ENCODE results near the gene HECW1. TPM values are rescaled to one million over a fixed set of nuclear protein-coding genes. Genes with fewer than 3 reads are reported as not detected.

The HECW1 gene
- total RNA-seq, 2 experiments from 2014 or later, result not detected

- Mint-ChIP-seq H3K27ac (no peak overlapping the region), H3K4me1 (ENCODE audit: low read depth) (no peaks in the 10 kb centered on the region), H3K27me3 (peaks cover 1% of the 10 kb centered on the region), H3K9me3 (no peaks in the 10 kb centered on the region), H3K36me3 (ENCODE audit: low read depth) (no peaks in the 10 kb centered on the region), H3K4me3 (no peak overlapping the region)
- no peak for TF ChIP-seq CTCF (IDR thresholded peaks at IDR 0.05)
- DNase-seq, result no peak
- intact Hi-C loops (cut with micrococcal nuclease), result loop anchor here (5.0 kb wide), 1 partner anchor 143 kb away; no protein-coding TSS in a partner anchor
- POLR2A ChIA-PET, result no interaction called here
- CTCF ChIA-PET, result interaction anchor here (0.9 to 2.6 kb wide), 3 partner anchors 10 to 447 kb away, joined by 3 to 9 read pairs (median 3); no protein-coding TSS in a partner anchor
- no peak for ATAC-seq
Observed at GRCh38 chr7:43444711-43445578, 332.5 kb downstream of the HECW1 start.

- H3K4me3 Mint-ChIP-seq, result no peak overlapping the region
- ChIA-PET POLR2A (no interaction called here), CTCF (interaction anchor here (1.4 to 2.1 kb wide), 4 partner anchors 9 to 271 kb away, joined by 4 to 12 read pairs (median 4); no protein-coding TSS in a partner anchor)
- no peak overlapping the region for H3K27ac Mint-ChIP-seq
- H3K27me3 Mint-ChIP-seq, result peaks cover 1% of the 10 kb centered on the region
- no peaks in the 10 kb centered on the region for H3K4me1 Mint-ChIP-seq (ENCODE audit: low read depth)
- intact Hi-C loops (cut with micrococcal nuclease), result no loop called here
- ATAC-seq (no peak), DNase-seq (no peak)
- H3K9me3 Mint-ChIP-seq, result no peaks in the 10 kb centered on the region
- H3K36me3 Mint-ChIP-seq (ENCODE audit: low read depth), result no peaks in the 10 kb centered on the region
- no peak for TF ChIP-seq CTCF (IDR thresholded peaks at IDR 0.05)
Observed at GRCh38 chr7:43449577-43449976, 337.1 kb downstream of the HECW1 start.

- peaks cover 1% of the 10 kb centered on the region for H3K27me3 Mint-ChIP-seq
- ChIA-PET POLR2A (no interaction called here), CTCF (interaction anchor here (0.8 to 2.1 kb wide), 2 partner anchors 11 kb away, joined by 3 to 12 read pairs; no protein-coding TSS in a partner anchor)
- H3K4me1 Mint-ChIP-seq (ENCODE audit: low read depth), result no peaks in the 10 kb centered on the region
- H3K36me3 Mint-ChIP-seq (ENCODE audit: low read depth), result no peaks in the 10 kb centered on the region
- no peak overlapping the region for H3K4me3 Mint-ChIP-seq
- TF ChIP-seq CTCF (IDR thresholded peaks at IDR 0.05), result no peak
- ATAC-seq (no peak), DNase-seq (no peak)
- intact Hi-C loops (cut with micrococcal nuclease), result no loop called here
- H3K9me3 Mint-ChIP-seq, result no peaks in the 10 kb centered on the region
- H3K27ac Mint-ChIP-seq, result no peak overlapping the region
Observed at GRCh38 chr7:43450894-43451293, 338.4 kb downstream of the HECW1 start.

GRCh38 chr7:43454936-43455518 lies 342.6 kb downstream of the HECW1 start:
- no peaks in the 10 kb centered on the region for H3K36me3 Mint-ChIP-seq (ENCODE audit: low read depth)
- peak; percentile 68 for TF ChIP-seq CTCF (IDR thresholded peaks at IDR 0.05)
- ATAC-seq (no peak), DNase-seq (no peak)
- ChIA-PET POLR2A (interaction anchor here (0.6 kb wide), 1 partner anchor 931 kb away, joined by 3 read pairs; no protein-coding TSS in a partner anchor), CTCF (interaction anchor here (0.7 to 4.0 kb wide), 16 partner anchors 8 to 384 kb away, joined by 3 to 31 read pairs (median 4); partner anchors contain the start of gene STK17A)
- no peak overlapping the region for H3K4me3 Mint-ChIP-seq
- no peaks in the 10 kb centered on the region for H3K9me3 Mint-ChIP-seq
- H3K4me1 Mint-ChIP-seq (ENCODE audit: low read depth), result no peaks in the 10 kb centered on the region
- no peaks in the 10 kb centered on the region for H3K27me3 Mint-ChIP-seq
- no peak overlapping the region for H3K27ac Mint-ChIP-seq
- intact Hi-C loops (cut with micrococcal nuclease), result no loop called here

Measured in activated CD8-positive, alpha-beta T cell treated with anti-CD3 and anti-CD28 coated beads for 36 hours (primary cell).